Measurements from ENCODE around the gene DNAJC4. TPM values are rescaled to one million over a fixed set of nuclear protein-coding genes. Genes with fewer than 3 reads are reported as not detected.

The DNAJC4 gene
- polyA plus RNA-seq, 1 donor (not counting 4 experiments of a cell fraction or from before 2014, with no cell fraction given), result 12.2 TPM

GRCh38 chr11:64196626-64197025, 33.7 kb upstream of the DNAJC4 start:
- Histone ChIP-seq H3K79me2 (ENCODE audit: control insufficient read depth, insufficient read depth, low read length) (peaks cover 29% of the 10 kb centered on the region), H3K9me3 (ENCODE audit: control insufficient read depth, low read depth, low read length) (no peaks in the 10 kb centered on the region), H3K4me3 (ENCODE audit: control insufficient read depth in 2 of 3, extremely low read depth in 1 of 3, insufficient read depth in 2 of 3, low read depth in 1 of 3, low read length in 3 of 3) (no peak overlapping the region), H3K9ac (ENCODE audit: control insufficient read depth, extremely low read depth, insufficient read depth, low read length) (no peak overlapping the region), H3K4me2 (ENCODE audit: control insufficient read depth, extremely low read depth, insufficient read depth, low read depth, low read length) (no peak overlapping the region), H3K4me1 (ENCODE audit: control insufficient read depth, extremely low read depth, insufficient read depth, low read length) (no peaks in the 10 kb centered on the region), H3K36me3 (ENCODE audit: control insufficient read depth in 2 of 2, extremely low read depth in 1 of 2, insufficient read depth in 2 of 2, low read length in 2 of 2) (peaks cover 44 to 79% of the 10 kb centered on the region in 2 experiments), H4K20me1 (ENCODE audit: control insufficient read depth, extremely low read depth, insufficient read depth, low read length) (peaks cover 4% of the 10 kb centered on the region), H3K27me3 (ENCODE audit: control insufficient read depth, extremely low read depth, insufficient read depth, low read length) (no peaks in the 10 kb centered on the region), H3K9me1 (ENCODE audit: control insufficient read depth, extremely low read depth, insufficient read depth, low read length) (no peaks in the 10 kb centered on the region), H3K27ac (ENCODE audit: control insufficient read depth, insufficient read depth, low read length) (no peak overlapping the region), H2AFZ (ENCODE audit: control insufficient read depth, low read length) (no peak overlapping the region)
- no peak for FAIRE-seq
- dilution Hi-C loops (cut with MboI; ENCODE audit: extremely low pct_ligation_motif_present, low sequenced_read_pairs), result no loop called here
- no peak for TF ChIP-seq CTCF (optimal IDR thresholded peaks at IDR 0.05 in 1 of 3, IDR thresholded peaks at IDR 0.05 in 1 of 3, conservative IDR thresholded peaks at IDR 0.05 in 1 of 3; ENCODE audit: extremely low read depth in 1 of 3, insufficient read depth in 2 of 3, low read length in 3 of 3)
- no peak for TF ChIP-seq EZH2 (IDR thresholded peaks at IDR 0.05; ENCODE audit: low read length)
- no peak for DNase-seq (ENCODE audit: low read depth, low spot score)

- no peak overlapping the region for H3K4me3 ChIP-seq (ENCODE audit: control insufficient read depth in 2 of 3, extremely low read depth in 1 of 3, insufficient read depth in 2 of 3, low read depth in 1 of 3, low read length in 3 of 3)
- H3K27ac ChIP-seq (ENCODE audit: control insufficient read depth, insufficient read depth, low read length), result no peak overlapping the region
- TF ChIP-seq CTCF (optimal IDR thresholded peaks at IDR 0.05 in 1 of 3, IDR thresholded peaks at IDR 0.05 in 1 of 3, conservative IDR thresholded peaks at IDR 0.05 in 1 of 3; ENCODE audit: extremely low read depth in 1 of 3, insufficient read depth in 2 of 3, low read length in 3 of 3) (no peak), EZH2 (IDR thresholded peaks at IDR 0.05; ENCODE audit: low read length) (no peak)
Measured at GRCh38 chr11:64198511-64198910, 31.8 kb upstream of the DNAJC4 start.

More at GRCh38 chr11:64198511-64198910, 31.8 kb upstream of the DNAJC4 start:
- Histone ChIP-seq H3K27me3 (ENCODE audit: control insufficient read depth, extremely low read depth, insufficient read depth, low read length) (no peaks in the 10 kb centered on the region), H2AFZ (ENCODE audit: control insufficient read depth, low read length) (no peak overlapping the region), H3K4me1 (ENCODE audit: control insufficient read depth, extremely low read depth, insufficient read depth, low read length) (no peaks in the 10 kb centered on the region), H3K9ac (ENCODE audit: control insufficient read depth, extremely low read depth, insufficient read depth, low read length) (no peak overlapping the region), H3K9me1 (ENCODE audit: control insufficient read depth, extremely low read depth, insufficient read depth, low read length) (no peaks in the 10 kb centered on the region), H3K36me3 (ENCODE audit: control insufficient read depth in 2 of 2, extremely low read depth in 1 of 2, insufficient read depth in 2 of 2, low read length in 2 of 2) (peaks cover 46 to 79% of the 10 kb centered on the region in 2 experiments), H3K4me2 (ENCODE audit: control insufficient read depth, extremely low read depth, insufficient read depth, low read depth, low read length) (no peak overlapping the region), H4K20me1 (ENCODE audit: control insufficient read depth, extremely low read depth, insufficient read depth, low read length) (peaks cover 4% of the 10 kb centered on the region), H3K79me2 (ENCODE audit: control insufficient read depth, insufficient read depth, low read length) (peaks cover 11% of the 10 kb centered on the region), H3K9me3 (ENCODE audit: control insufficient read depth, low read depth, low read length) (no peaks in the 10 kb centered on the region)
- dilution Hi-C loops (cut with MboI; ENCODE audit: extremely low pct_ligation_motif_present, low sequenced_read_pairs), result no loop called here
- DNase-seq (ENCODE audit: low read depth, low spot score) (no peak), FAIRE-seq (no peak)
